ENCODE data around the gene HEXIM1. TPM values are rescaled to one million over a fixed set of nuclear protein-coding genes. Genes with fewer than 3 reads are reported as not detected.
A peak's percentile ranks its signal among the peaks of the same experiment; 100 is the strongest.

The HEXIM1 gene
- total RNA-seq, 2 donors from 2014 or later, result 50.9 to 93.3 TPM

- ATAC-seq (peak in 1 of 2 donors; percentile 0), DNase-seq (ENCODE audit: low spot score in 2 of 2) (peak in 1 of 2 donors; percentile 45)
- Mint-ChIP-seq H3K36me3 (peaks cover 26 to 34% of the 10 kb centered on the region in 2 donors), H3K27ac (peak overlapping the region; percentile 100), H3K9me3 (no peaks in the 10 kb centered on the region)
Measured at GRCh38 chr17:45149669-45150664, 1.7 kb downstream of the HEXIM1 start.

GRCh38 chr17:45150911-45151809, 2.9 kb downstream of the HEXIM1 start:
- H3K9me3 Mint-ChIP-seq, result no peaks in the 10 kb centered on the region
- DNase-seq (ENCODE audit: low spot score in 2 of 2) (no peak), ATAC-seq (no peak)
- peaks cover 26 to 34% of the 10 kb centered on the region in 2 donors for H3K36me3 Mint-ChIP-seq
- H3K27ac Mint-ChIP-seq, result peak overlapping the region; percentile 74 to 100

GRCh38 chr17:45155029-45155428, 6.8 kb downstream of the HEXIM1 start:
- Mint-ChIP-seq H3K36me3 (peaks cover 14 to 21% of the 10 kb centered on the region in 2 donors), H3K9me3 (no peaks in the 10 kb centered on the region), H3K27ac (no peak overlapping the region)
- peak; percentile 12 to 53 for ATAC-seq
- no peak for DNase-seq (ENCODE audit: low spot score in 2 of 2)

- H3K9me3 Mint-ChIP-seq, result no peaks in the 10 kb centered on the region
- DNase-seq (ENCODE audit: low spot score in 2 of 2), result no peak
- H3K27ac Mint-ChIP-seq, result no peak overlapping the region
- ATAC-seq, result no peak
- H3K36me3 Mint-ChIP-seq, result peaks cover 16 to 22% of the 10 kb centered on the region in 2 donors
Measured at GRCh38 chr17:45155483-45155882, 7.2 kb downstream of the HEXIM1 start.

DNA sequence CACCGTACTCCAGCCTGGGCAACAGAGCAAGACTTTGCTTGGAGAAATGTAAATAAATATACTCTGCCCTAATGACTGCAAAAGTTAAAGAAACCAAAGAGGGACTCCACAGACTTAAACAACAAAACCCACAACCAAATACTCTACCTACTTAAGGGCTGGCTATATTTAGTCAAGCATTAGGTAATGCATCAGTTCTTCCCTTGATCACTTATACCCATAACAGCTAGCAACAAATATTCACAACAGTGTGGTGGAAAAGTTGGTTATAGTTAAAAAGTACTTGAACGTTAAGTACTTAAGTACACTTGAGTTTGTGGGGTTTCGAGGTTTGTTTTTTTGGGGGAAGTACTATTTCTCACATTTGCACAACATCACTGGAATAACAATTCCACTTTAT, 8.0 kb downstream of the HEXIM1 start:
- ATAC-seq (no peak), DNase-seq (ENCODE audit: low spot score in 2 of 2) (no peak)
- no peaks in the 10 kb centered on the region for H3K9me3 Mint-ChIP-seq
- peaks cover 20 to 25% of the 10 kb centered on the region in 2 donors for H3K36me3 Mint-ChIP-seq
- no peak overlapping the region for H3K27ac Mint-ChIP-seq

- H3K9me3 Mint-ChIP-seq, result no peaks in the 10 kb centered on the region
Measured at GRCh38 chr17:45160447-45161287, 12.4 kb downstream of the HEXIM1 start.

DNA sequence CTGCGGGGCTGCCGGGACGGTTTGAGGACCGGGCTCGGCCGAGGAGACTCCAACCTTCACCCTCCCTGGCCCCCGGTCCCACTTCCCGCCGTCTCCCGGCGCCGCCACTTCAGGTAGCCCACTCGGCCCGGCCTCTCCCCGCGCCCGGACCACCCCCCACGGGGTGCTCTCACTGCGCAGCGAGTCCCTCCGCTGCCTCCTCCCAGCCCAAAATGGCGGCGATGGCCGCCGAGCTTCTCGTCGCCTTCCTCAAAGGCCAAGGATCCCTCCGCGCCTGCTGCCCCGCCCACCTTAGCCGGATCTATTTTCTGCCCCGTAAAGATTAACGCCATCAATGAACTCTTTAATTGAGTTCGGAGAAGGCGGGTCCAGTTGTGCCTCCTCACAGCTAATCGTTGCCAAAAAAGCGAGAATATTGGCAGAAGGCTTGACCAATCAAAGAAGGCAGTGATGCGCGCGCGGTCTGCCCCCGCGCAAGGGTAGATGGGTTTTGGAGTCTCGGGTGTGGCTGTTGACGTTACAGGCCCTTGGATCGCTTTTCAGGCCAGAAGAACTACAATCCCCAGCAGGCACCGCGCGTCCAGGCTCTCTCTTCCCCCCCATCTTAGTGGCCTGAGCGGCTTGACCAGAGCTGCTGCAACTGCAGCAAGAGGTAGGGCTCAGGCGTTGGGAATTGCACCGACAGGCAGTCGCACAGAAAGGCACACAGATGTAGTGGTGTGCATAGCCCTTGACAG, 13.2 kb downstream of the HEXIM1 start, which contains the start of gene HEXIM2:
Gene HEXIM2, plus strand, starts transcription at position 588 of the 737 bp plus-strand sequence. CDS start 919 bp downstream, outside the sequence.
- DNase-seq (ENCODE audit: low spot score in 2 of 2) (peak; percentile 96 to 99), ATAC-seq (peak; percentile 96 to 97)
- peaks cover 25% of the 10 kb centered on the region in 2 donors for H3K36me3 Mint-ChIP-seq
- no peaks in the 10 kb centered on the region for H3K9me3 Mint-ChIP-seq
- peak within 1 kb of the TSS; percentile 95 to 98 for H3K27ac Mint-ChIP-seq

More at GRCh38 chr17:45160447-45161287, 12.4 kb downstream of the HEXIM1 start:
- H3K27ac Mint-ChIP-seq, result peak overlapping the region; percentile 95 to 98
- peak; percentile 2 to 13 for ATAC-seq
- H3K36me3 Mint-ChIP-seq, result peaks cover 25% of the 10 kb centered on the region in 2 donors
- peak in 1 of 2 donors; percentile 59 for DNase-seq (ENCODE audit: low spot score in 2 of 2)

DNA sequence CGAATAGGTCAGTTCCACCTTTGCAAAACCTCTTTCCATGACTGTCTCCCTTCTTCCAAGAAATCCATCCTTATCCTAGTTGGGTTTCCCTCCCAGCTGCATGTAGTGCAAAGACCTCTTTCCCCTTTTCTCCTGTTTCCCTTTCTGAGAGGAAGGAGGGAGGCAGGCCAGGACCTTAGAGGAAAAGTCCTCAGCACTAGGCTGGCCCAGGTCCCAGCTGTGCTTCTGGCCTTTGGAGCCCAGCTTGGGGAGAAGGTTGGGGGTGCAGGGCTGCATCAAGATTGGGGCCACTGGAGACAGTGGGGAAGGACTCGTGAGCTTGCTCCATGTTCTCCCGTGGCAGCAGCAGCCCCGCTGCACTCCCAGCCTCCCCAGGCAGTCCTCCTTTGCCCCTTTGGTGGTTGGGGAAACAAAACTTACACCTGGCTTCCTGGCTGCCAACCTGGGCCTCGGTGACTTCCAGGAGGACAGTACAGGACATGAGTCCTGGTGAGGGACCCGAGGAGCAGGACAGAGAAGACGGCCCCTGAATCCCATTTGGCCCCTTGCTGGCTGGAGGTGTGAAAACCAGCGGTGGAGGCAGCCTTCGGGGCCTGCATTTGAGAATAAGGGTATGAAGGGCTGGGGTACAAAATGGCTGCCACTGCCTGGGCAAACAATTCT, 13.9 kb downstream of the HEXIM1 start:
- Mint-ChIP-seq H3K27ac (peak overlapping the region; percentile 89 to 95), H3K9me3 (no peaks in the 10 kb centered on the region), H3K36me3 (peaks cover 25% of the 10 kb centered on the region in 2 donors)
- no peak for DNase-seq (ENCODE audit: low spot score in 2 of 2)
- no peak for ATAC-seq

DNA sequence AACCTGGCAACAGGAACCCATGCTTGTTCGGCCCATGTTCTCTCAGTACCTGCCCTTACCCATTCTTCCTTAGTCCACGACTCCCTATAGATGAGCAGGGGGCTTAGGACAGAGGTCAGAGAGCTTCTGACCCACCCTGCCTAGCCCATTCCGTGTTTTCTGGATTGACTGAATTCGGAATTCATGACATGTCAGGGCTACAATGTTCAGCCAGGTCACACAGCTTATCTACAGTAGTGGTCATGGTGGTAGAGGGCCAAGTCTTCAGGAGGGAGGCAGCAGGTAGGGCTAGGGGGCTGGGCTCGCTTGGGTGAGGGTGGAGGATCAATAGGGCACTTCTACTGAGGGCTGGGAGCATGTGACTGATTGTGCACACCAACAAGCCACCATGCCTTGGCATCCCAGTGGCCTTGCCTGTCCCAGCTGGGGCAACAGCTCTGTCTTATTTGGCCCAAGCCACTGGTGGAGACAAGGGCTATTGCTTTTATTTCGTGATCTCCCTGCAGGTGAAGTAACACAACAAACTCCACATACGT, 16.5 kb downstream of the HEXIM1 start:
- DNase-seq (ENCODE audit: low spot score in 2 of 2) (no peak), ATAC-seq (no peak)
- H3K27ac Mint-ChIP-seq, result no peak overlapping the region
- peaks cover 10 to 15% of the 10 kb centered on the region in 2 donors for H3K36me3 Mint-ChIP-seq
- no peaks in the 10 kb centered on the region for H3K9me3 Mint-ChIP-seq

DNA sequence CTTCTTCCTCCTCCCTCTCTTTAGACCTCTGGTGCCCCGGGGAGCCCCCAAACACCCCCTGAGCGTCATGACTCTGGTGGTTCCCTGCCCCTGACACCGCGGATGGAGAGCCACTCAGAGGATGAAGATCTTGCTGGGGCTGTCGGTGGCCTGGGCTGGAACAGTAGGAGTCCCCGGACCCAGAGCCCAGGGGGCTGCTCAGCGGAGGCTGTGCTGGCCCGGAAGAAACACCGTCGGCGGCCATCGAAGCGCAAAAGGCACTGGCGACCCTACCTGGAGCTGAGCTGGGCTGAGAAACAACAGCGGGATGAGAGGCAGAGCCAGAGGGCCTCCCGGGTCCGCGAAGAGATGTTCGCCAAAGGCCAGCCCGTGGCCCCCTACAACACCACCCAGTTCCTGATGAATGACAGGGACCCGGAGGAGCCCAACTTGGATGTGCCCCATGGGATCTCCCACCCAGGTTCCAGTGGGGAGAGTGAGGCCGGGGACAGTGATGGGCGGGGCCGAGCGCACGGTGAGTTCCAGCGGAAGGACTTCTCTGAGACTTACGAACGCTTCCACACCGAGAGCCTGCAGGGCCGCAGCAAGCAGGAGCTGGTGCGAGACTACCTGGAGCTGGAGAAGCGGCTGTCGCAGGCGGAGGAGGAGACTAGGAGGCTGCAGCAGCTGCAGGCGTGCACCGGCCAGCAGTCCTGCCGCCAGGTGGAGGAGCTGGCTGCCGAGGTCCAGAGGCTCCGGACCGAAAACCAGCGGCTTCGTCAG, 20.9 kb downstream of the HEXIM1 start:
- no peak for ATAC-seq
- Mint-ChIP-seq H3K36me3 (no peaks in the 10 kb centered on the region), H3K9me3 (no peaks in the 10 kb centered on the region), H3K27ac (no peak overlapping the region)
- DNase-seq (ENCODE audit: low spot score in 2 of 2), result no peak

DNA sequence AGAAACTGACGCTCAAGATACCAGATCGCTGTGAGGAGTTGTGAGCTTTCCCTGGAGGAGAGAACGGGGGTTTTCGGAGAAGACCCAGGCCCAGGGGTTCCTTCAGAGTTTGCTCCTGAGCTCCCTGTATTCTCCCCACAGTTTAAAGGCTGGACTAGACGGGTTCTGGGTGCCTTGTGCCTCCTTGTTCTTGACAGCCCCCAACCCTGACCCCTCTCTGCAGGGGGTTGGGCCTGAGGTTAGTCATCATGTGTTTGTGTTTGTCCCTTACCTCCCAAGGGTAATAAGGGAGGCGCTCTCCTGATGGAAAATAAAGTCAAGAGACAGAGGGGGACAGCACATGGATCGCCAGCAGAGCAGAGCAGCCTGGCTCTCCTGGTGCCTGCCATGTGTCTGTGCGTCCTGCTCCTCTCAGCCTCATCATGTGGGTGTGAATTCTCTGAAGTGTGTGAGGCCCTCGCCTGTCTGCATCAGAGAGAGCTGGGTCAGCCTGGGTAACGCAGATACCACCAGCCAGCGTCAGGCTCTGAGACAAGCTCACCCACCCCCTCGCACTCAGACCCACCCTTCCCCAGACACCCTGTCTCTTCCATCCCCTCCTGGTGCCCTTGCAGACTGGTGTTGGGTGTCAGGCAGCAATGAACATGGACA, 22.1 kb downstream of the HEXIM1 start:
- H3K36me3 Mint-ChIP-seq, result no peaks in the 10 kb centered on the region
- H3K9me3 Mint-ChIP-seq, result no peaks in the 10 kb centered on the region
- ATAC-seq (no peak), DNase-seq (ENCODE audit: low spot score in 2 of 2) (no peak)
- H3K27ac Mint-ChIP-seq, result peak overlapping the region; percentile 77 to 93

DNA sequence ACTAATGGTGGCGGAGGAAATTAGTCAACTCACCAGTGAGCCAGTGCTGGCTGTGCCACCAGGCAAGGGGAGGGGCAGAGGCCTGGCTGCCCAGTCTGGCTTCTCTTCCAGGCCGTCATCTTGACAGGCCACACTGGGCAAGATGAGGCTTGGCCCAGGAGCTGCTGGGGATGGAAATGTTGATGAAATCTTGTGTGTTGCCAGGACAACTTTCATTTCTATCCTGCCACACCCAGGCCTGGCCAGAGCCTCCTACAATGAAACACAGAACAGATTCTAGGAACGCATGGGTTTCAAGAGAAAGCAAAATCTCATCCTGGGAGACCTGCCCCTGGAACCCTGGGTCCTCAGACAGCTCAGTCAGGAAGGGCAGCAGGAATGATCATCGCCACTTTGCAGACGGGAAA, 22.7 kb downstream of the HEXIM1 start:
- Mint-ChIP-seq H3K27ac (peak overlapping the region; percentile 77 to 93), H3K36me3 (no peaks in the 10 kb centered on the region), H3K9me3 (no peaks in the 10 kb centered on the region)
- DNase-seq (ENCODE audit: low spot score in 2 of 2), result no peak
- peak in 1 of 2 donors; percentile 7 for ATAC-seq

DNA sequence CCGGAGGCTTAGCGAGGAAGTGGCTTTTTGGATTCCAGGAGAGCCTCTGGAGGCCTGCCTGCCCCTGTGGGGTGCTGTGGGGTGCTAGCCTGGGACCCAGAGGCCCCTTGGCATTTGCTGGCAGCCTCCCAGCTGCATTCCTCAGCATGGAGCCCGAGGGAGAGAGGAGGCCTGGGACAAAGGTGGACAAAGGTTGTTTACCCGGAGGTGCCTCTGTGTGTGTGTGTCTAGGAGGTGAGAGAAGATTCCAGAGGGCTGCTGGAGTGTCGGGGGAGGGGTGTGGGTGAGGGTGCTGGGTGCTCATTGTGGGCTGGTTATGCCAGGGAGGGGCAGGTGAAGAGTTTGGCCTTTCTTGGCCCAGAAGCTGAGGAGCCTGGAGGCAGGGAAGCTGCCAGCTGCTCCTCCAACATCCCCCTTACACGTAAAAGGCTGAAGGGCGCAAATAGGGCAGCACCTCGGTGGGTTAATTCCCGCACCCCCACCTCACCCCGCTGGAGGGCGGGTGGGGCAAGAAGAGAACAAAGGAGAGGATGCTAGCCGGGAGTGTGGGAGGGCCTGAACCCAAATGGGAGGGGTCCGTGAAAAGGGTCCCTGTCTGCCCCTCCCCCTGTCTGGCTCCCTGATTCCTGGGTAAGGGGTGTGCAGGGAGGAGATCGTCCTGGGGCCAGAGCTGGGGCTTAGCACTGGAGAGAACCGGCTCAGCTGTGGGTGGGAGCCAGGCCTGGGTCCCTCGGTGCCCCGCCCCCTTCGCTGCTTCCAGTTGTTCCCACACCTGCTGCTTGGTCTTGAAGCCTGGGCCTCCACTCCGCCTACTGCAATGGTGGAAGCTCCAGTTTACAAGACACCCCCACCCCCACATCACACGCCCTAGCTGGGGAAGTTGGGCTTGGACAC, 23.3 kb downstream of the HEXIM1 start:
- Mint-ChIP-seq H3K27ac (peak overlapping the region; percentile 77 to 93), H3K36me3 (no peaks in the 10 kb centered on the region), H3K9me3 (no peaks in the 10 kb centered on the region)
- no peak for DNase-seq (ENCODE audit: low spot score in 2 of 2)
- ATAC-seq, result no peak
